Testis (tissue), 3 donors: ENCODE measurements around the gene FAM47E. TPM values are rescaled to one million over a fixed set of nuclear protein-coding genes. Genes with fewer than 3 reads are reported as not detected.

Experiments used
- DNase-seq: peaks from one replicate; pipeline ENCODE4 v3.0.0-alpha.2; 2019
- H3K27ac ChIP-seq, 2 donors: fragments of 200-600 bp; sonication (generic); one replicate each; pipeline ENCODE4 v1.5.1; 2019
- H3K27me3 ChIP-seq: fragments of 200-600 bp; sonication (generic); one replicate; pipeline ENCODE4 v1.5.1; 2019
- H3K36me3 ChIP-seq: fragments of 200-600 bp; sonication (generic); one replicate; pipeline ENCODE4 v1.5.1; 2017; ENCODE audit warnings: low read depth; ENCODE audit errors: missing control alignments
- H3K4me1 ChIP-seq: fragments of 200-600 bp; sonication (generic); one replicate; pipeline ENCODE4 v1.5.1; 2019
- H3K4me3 ChIP-seq, 2 donors: fragments of 200-600 bp; sonication (generic); one replicate each; pipeline ENCODE4 v1.5.1; 2017 to 2019
- H3K9me3 ChIP-seq: fragments of 200-600 bp; sonication (generic); one replicate; pipeline ENCODE4 v1.5.1; 2017
- CTCF ChIP-seq, 3 experiments: fragments of 450-650 bp in 2 of 3; fragments of 200-600 bp in 1 of 3; sonication (generic) in 1 of 3; IDR thresholded peaks; one replicate each; pipeline ENCODE4 v1.5.1; 2016 to 2019; ENCODE audit warnings: antibody characterized with exemption in 3 of 3, mild to moderate bottlenecking in 2 of 3, moderate library complexity in 1 of 3
- POLR2A ChIP-seq: fragments of 450-650 bp; IDR thresholded peaks from one replicate; pipeline ENCODE4 v1.6.1; 2017; ENCODE audit warnings: antibody characterized with exemption, mild to moderate bottlenecking, moderate library complexity
- WGBS, 2 donors: methylation state at CpG; one replicate each; pipeline ENCODE4 v1.1.5; 2018; 5-methylcytosine and 5-hydroxymethylcytosine counted together
- intact Hi-C: fragments of 100-400 bp; cut with DNase I; formaldehyde crosslinking; loops from one replicate; pipeline ENCODE4 v1.15.1; 2023; ENCODE audit warnings: low total_unique reads
- polyA plus RNA-seq: library from polyadenylated mRNA; stranded (reverse); fragments of 350-450 nt; fragmentation: Illumina TruSeq; extraction: RNeasy Lipid Tissue Mini Kit (QIAGEN cat#74804); gene quantifications from one replicate; pipeline ENCODE4 v1.2.3, GENCODE V29; 2014; ENCODE audit warnings: low read depth, low replicate concordance; ENCODE audit not compliant: insufficient read depth
- total RNA-seq, 2 donors: library from RNA; depleted of rRNA; stranded (reverse); fragments of >200 nt; gene quantifications; one replicate each; pipeline ENCODE4 v1.2.3, GENCODE V29; 2016

FAM47E gene
- total and polyA plus RNA-seq, 3 donors from 2014 or later, result 11.0 to 22.8 (median 15.4) TPM

DNA sequence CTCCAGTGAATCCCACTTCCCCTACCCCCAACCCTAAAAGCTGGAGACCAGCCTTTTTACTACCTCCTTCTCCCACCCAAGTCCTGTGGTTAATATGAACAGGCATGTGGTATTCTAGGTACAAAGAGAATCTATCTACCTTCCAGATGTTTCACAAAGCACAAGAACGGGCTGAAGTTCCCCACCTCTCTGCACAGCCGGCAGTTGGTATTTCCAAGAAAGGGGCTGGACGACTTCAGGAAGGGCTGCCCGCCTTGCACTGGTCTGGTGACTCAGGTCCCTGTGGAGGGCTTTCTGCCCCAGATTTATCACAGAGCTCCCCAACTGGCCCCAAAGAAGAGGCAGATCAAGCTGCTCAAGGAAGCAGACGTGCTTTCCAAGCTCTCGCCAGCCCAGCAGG is 4.5 kb downstream of the FAM47E start:
- Histone ChIP-seq H3K4me3 (no peak overlapping the region), H3K36me3 (no peaks in the 10 kb centered on the region), H3K4me1 (no peaks in the 10 kb centered on the region), H3K27ac (no peak overlapping the region), H3K9me3 (no peaks in the 10 kb centered on the region), H3K27me3 (no peaks in the 10 kb centered on the region)
- no peak for DNase-seq
- TF ChIP-seq CTCF (IDR thresholded peaks at IDR 0.05), result no peak
- TF ChIP-seq POLR2A, result no peak
- 91 to 92% methylated on average over 5 to 6 of the region's 6 CpGs for WGBS, 2 donors
- intact Hi-C loops, result no loop called here

DNA sequence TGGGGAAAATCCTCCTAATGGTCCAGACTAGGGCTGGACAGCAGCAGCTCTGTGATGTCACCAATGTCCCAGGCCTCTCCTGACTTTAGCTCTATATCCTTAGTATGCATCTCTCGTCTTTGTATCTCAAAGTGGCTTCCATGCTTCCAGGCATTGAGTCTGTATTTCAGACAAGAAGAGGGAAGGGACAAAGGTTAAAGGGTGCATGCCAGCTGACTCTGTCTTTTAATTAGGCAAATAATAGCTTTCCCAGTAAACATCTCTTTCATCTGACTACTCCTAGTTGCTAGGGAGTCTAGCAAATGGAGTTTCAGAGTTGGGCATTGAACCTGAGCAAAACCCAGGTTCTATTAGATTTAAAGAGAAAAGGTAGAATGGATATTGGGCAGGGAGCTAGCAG is 5.4 kb downstream of the FAM47E start:
- no peaks in the 10 kb centered on the region for H3K36me3 ChIP-seq
- WGBS, 2 donors, result 87 to 93% methylated on average over 1 of the region's 1 CpG
- no peak for DNase-seq
- intact Hi-C loops, result no loop called here
- no peaks in the 10 kb centered on the region for H3K4me1 ChIP-seq
- no peak for TF ChIP-seq POLR2A
- TF ChIP-seq CTCF (IDR thresholded peaks at IDR 0.05), result no peak
- H3K9me3 ChIP-seq, result no peaks in the 10 kb centered on the region
- no peak overlapping the region for H3K4me3 ChIP-seq
- H3K27ac ChIP-seq, result no peak overlapping the region
- no peaks in the 10 kb centered on the region for H3K27me3 ChIP-seq

DNA sequence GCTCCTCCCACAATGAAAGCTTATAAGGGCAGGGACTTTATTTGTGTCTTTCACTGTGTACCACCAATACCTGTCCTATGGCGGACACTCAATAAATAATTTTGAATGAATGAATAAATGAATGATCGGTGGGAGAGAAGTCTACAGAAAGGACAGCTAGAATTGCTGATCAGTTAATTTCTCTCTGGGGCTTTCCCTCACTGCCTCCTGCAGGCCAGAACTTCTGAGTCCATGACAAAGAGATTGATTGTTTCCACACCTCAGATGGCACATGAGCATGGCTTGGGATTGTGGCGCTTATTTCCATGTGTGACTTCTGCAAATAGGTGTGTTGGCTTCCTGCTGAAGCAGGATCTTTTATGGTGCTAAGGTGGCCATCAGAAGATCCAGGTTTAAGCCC is 6.3 kb downstream of the FAM47E start:
- intact Hi-C loops, result no loop called here
- DNase-seq, result no peak

GRCh38 chr4:76260571-76260970 is 9.1 kb downstream of the FAM47E start:
- DNase-seq, result no peak

More for the DNA sequence above, 6.3 kb downstream of the FAM47E start:
- Histone ChIP-seq H3K9me3 (no peaks in the 10 kb centered on the region), H3K27ac (no peak overlapping the region), H3K4me1 (no peaks in the 10 kb centered on the region), H3K4me3 (no peak overlapping the region), H3K36me3 (no peaks in the 10 kb centered on the region), H3K27me3 (no peaks in the 10 kb centered on the region)
- no peak for TF ChIP-seq POLR2A
- no peak for TF ChIP-seq CTCF (IDR thresholded peaks at IDR 0.05)
- WGBS, 2 donors, result 93 to 100% methylated on average over 3 of the region's 3 CpGs

DNA sequence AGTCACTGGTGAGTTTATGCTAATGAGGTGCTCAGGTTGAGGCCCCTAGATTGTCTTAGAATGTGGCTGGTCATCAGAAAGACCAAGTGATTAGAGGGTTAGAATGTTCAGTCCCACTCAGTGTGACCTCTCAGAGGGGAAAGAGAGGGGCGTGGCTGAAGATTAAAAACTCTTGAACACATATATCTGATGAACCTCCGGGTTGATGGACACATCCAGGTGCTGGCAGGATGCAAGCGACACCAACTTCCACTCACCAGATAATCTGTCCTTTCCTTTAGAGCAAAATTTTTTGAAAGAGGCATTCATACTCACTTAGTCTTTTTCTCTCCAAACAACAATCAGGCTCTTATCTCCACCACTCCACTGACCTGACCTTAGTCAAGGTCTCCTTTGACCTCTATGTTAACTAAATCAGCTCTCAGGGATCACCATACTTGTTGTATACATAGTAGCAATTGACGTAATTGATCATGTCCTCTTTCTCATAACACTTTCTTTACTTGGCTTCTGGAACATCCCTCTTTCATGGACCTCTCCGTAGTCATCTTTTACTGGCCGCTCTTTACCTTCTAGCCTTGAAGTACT is 14.2 kb downstream of the FAM47E start:
- H3K4me1 ChIP-seq, result no peaks in the 10 kb centered on the region
- H3K27me3 ChIP-seq, result no peaks in the 10 kb centered on the region
- H3K9me3 ChIP-seq, result no peaks in the 10 kb centered on the region
- H3K4me3 ChIP-seq, result no peak overlapping the region
- no peak for TF ChIP-seq POLR2A
- H3K27ac ChIP-seq, result no peak overlapping the region
- intact Hi-C loops, result no loop called here
- H3K36me3 ChIP-seq, result no peaks in the 10 kb centered on the region
- WGBS, 2 donors, result 73 to 85% methylated on average over 6 of the region's 6 CpGs
- DNase-seq, result no peak

More at GRCh38 chr4:76260571-76260970, 9.1 kb downstream of the FAM47E start:
- intact Hi-C loops, result no loop called here
- no peaks in the 10 kb centered on the region for H3K9me3 ChIP-seq
- H3K27me3 ChIP-seq, result no peaks in the 10 kb centered on the region
- TF ChIP-seq POLR2A, result no peak
- H3K4me1 ChIP-seq, result no peaks in the 10 kb centered on the region
- no peak overlapping the region for H3K4me3 ChIP-seq
- 0 to 39% methylated on average over 1 of the region's 1 CpG for WGBS, 2 donors
- no peaks in the 10 kb centered on the region for H3K36me3 ChIP-seq
- no peak overlapping the region for H3K27ac ChIP-seq

DNA sequence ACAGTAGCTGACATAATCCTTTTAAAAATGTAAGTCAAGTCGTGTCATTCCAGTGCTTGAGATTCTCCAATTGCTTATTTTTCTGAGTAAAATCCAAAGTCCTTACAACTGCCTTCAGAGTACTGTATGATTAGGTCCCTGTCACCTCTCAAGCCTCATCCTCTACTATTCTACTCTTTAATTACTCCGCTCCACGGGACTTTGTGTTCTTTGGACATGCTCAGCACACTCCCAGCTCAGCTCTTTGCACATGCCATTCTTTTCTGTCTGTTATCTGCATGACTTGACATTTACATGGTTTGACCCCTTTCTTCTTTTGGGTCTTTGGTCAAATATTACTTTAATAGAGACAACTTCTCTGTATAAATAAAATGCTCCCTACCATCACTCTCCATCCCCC is 15.1 kb downstream of the FAM47E start:
- 77 to 79% methylated on average over 3 of the region's 3 CpGs for WGBS, 2 donors
- DNase-seq, result no peak
- no peak overlapping the region for H3K27ac ChIP-seq
- TF ChIP-seq POLR2A (no peak), CTCF (IDR thresholded peaks at IDR 0.05) (no peak)
- no peaks in the 10 kb centered on the region for H3K27me3 ChIP-seq
- no peaks in the 10 kb centered on the region for H3K4me1 ChIP-seq
- no peaks in the 10 kb centered on the region for H3K9me3 ChIP-seq
- no peaks in the 10 kb centered on the region for H3K36me3 ChIP-seq
- H3K4me3 ChIP-seq, result no peak overlapping the region
- intact Hi-C loops, result no loop called here
